Measurements from ENCODE around the gene ANKDD1A.

The ANKDD1A gene

DNA sequence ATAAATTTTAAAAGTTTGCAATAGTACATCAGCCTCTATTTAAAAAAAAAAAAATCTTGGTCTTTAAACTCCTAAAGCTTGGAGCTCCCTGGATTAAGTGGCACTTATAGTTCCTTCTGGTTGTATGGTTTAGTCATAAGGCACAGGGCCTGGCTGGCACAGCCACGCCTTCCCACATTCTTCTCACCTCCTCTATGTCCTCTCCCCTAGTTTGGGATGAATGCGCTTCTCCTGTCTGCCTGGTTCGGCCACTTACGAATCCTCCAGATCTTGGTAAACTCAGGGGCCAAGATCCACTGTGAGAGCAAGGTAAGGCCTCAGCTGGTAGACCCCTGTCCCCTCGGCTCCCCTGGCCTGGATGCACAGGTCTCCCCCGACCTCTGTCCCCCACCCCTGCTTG lies 10.0 kb downstream of the ANKDD1A start:
- no peak overlapping the region for H3K4me3 Mint-ChIP-seq
- H3K27me3 Mint-ChIP-seq, result peaks cover 8% of the 10 kb centered on the region
- CTCF ChIA-PET, result interaction anchor here (0.6 kb wide), 1 partner anchor 134 kb away, joined by 4 read pairs; no protein-coding TSS in a partner anchor
- H3K36me3 Mint-ChIP-seq, result no peaks in the 10 kb centered on the region
- H3K27ac Mint-ChIP-seq, result no peak overlapping the region
- peaks cover 3% of the 10 kb centered on the region for H3K4me1 Mint-ChIP-seq
- no peak for DNase-seq
- no peaks in the 10 kb centered on the region for H3K9me3 Mint-ChIP-seq

DNA sequence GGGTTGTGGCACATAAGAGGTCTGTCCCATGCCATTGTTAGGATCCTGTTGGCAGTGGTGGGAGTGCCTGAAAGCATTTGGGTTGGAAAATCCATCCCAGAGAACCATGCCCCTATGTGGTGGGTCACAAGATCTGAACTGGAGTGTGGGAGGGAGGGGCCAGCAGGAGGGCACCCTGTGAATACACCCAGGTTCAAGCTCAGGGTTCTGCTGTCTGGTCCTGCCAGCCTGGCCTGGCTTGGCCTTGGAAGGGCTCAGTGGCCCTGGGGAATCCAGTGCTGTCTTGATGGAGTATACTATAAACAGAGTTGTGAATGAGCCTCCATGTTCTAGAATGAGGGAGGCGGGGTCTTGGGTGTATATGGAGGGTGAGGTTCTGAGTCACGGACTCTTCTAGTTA lies 11.8 kb downstream of the ANKDD1A start:
- H3K4me3 Mint-ChIP-seq, result no peak overlapping the region
- H3K27me3 Mint-ChIP-seq, result peaks cover 8% of the 10 kb centered on the region
- H3K36me3 Mint-ChIP-seq, result peaks cover 2% of the 10 kb centered on the region
- H3K27ac Mint-ChIP-seq, result no peak overlapping the region
- CTCF ChIA-PET, result no interaction called here
- H3K4me1 Mint-ChIP-seq, result peaks cover 2% of the 10 kb centered on the region
- no peak for DNase-seq
- no peaks in the 10 kb centered on the region for H3K9me3 Mint-ChIP-seq

DNA sequence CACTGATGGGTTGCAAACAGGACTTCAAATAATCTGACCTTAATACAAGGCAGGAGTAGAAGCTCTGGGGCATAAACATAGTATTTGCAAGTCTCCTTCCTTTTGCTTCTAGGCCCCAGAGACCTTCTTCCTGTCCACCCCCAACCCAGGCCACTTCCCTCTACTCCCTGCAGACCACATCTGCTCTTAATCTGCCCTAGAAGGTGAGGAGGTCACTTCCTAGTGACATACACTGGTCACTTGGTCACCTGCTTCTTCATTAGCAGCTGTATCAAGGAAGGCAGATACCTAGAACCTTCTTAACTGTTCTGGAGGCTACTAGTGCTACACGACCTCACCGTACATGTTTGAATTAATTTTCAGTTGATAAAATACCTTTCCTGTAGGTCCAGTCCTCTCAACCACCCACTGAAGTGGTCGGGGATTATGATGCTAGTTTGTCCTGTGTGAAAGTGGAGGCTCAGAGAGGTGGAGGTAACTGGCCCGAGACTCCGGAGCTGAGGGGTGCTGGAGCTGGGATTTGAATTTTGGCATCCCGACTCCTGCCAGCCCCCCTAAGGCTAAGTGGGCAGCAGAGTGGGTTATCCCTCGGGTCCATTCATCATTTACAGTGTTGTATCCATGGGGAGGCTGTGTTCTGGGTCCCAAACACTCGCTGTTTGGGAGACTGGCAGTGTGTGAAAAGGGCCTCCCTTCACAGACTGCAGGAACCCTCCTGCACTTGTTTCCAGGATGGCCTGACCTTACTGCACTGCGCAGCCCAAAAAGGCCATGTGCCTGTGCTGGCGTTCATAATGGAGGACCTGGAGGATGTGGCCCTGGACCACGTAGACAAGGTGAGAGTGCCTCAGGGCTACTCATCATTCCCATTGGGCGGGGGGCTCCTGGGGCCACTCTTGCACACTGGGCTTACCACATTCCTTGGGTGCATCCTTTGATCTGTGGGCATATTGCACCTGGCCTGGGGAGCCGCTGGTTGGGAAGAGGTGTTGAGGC lies 13.9 kb downstream of the ANKDD1A start:
- peaks cover 2% of the 10 kb centered on the region for H3K36me3 Mint-ChIP-seq
- no peaks in the 10 kb centered on the region for H3K9me3 Mint-ChIP-seq
- no peak overlapping the region for H3K27ac Mint-ChIP-seq
- no peaks in the 10 kb centered on the region for H3K27me3 Mint-ChIP-seq
- DNase-seq, result no peak
- CTCF ChIA-PET, result no interaction called here
- H3K4me3 Mint-ChIP-seq, result no peak overlapping the region
- peaks cover 2% of the 10 kb centered on the region for H3K4me1 Mint-ChIP-seq

DNA sequence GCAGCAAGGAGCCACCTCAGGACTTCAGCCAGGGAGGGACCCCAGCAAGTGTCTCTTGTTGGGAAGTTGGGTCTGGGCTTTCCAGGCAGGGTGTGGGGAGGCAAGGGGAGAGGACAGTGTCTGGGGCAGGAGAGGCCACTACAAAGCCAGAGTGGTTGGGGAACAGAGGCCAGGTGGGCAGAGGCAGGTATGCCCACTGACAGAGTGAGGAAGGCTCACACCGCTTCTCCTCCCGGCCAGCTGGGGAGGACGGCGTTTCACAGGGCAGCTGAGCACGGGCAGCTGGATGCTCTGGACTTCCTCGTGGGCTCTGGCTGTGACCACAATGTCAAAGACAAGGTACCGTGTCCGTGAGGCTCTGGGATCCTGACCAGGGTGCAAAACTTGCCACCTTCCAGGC lies 15.0 kb downstream of the ANKDD1A start:
- H3K4me3 Mint-ChIP-seq, result no peak overlapping the region
- CTCF ChIA-PET, result no interaction called here
- no peaks in the 10 kb centered on the region for H3K9me3 Mint-ChIP-seq
- no peak for DNase-seq
- H3K27ac Mint-ChIP-seq, result no peak overlapping the region
- H3K4me1 Mint-ChIP-seq, result peaks cover 6% of the 10 kb centered on the region
- H3K36me3 Mint-ChIP-seq, result peaks cover 2% of the 10 kb centered on the region
- no peaks in the 10 kb centered on the region for H3K27me3 Mint-ChIP-seq

DNA sequence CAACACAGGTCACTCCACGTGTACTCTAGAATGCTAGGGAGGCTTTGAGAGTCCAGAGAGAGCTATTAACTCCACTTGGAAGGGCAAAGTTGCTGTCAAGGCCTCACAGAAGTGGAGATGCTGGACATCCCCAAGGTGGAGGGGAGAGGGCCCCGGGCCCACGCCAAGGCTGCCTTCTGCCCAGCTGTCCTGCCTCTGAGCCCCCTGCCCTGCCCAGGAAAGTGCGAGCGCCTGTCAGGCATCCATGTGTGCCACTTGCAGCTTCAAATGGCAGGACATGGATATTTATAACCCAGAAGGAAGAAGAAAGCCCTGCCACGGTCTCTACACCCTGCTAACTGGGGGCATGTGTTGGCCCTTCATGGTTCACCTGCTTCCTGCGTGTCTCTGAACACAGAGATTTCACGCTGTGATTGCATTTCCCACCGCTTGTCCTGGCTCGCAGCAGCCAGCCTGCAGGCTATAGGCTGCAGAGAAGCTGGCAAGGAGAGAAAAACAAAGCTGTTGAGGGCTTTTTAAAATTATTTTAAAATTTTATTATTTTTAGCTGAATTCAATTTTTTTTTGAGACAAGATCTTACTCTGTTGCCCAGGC lies 17.0 kb downstream of the ANKDD1A start:
- CTCF ChIA-PET, result interaction anchor here (0.8 to 1.0 kb wide), 2 partner anchors 13 to 21 kb away, joined by 3 read pairs; no protein-coding TSS in a partner anchor
- peaks cover 6% of the 10 kb centered on the region for H3K4me1 Mint-ChIP-seq
- H3K4me3 Mint-ChIP-seq, result no peak overlapping the region
- no peaks in the 10 kb centered on the region for H3K9me3 Mint-ChIP-seq
- H3K36me3 Mint-ChIP-seq, result peaks cover 3% of the 10 kb centered on the region
- H3K27ac Mint-ChIP-seq, result peak overlapping the region; percentile 66
- H3K27me3 Mint-ChIP-seq, result no peaks in the 10 kb centered on the region
- DNase-seq, result no peak

DNA sequence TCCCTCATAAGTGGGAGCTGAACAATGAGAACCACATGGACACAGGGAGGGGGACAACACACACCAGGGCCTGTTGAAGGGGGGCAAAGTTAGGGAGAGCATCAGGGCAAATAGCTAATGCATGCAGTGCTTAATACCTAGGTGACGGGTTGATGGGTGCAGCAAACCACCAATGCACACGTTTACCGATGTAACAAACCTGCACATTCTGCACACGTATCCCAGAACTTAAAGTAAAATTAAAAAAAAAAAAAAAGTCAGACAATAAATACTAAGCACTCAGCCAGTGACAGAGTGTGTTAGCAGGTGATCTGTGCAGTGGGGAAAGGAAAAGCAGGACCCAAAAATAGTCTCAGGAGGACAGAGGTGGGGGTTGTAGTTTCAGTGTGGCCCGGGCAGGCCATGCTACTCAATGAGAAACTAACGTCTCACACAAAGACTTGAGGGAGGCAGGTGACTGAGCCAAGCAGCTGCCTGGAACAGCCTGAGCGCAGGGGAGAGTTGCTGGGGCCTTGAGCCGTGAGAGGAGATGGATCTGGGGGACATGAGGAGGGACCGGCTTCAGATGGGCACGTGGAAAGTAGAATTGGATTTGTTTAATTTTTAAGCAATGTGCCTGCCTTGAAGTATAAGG lies 18.4 kb downstream of the ANKDD1A start:
- no peaks in the 10 kb centered on the region for H3K27me3 Mint-ChIP-seq
- no peak for DNase-seq
- CTCF ChIA-PET, result no interaction called here
- no peaks in the 10 kb centered on the region for H3K9me3 Mint-ChIP-seq
- H3K4me3 Mint-ChIP-seq, result no peak overlapping the region
- no peak overlapping the region for H3K27ac Mint-ChIP-seq
- H3K4me1 Mint-ChIP-seq, result peaks cover 6% of the 10 kb centered on the region
- H3K36me3 Mint-ChIP-seq, result peaks cover 7% of the 10 kb centered on the region

DNA sequence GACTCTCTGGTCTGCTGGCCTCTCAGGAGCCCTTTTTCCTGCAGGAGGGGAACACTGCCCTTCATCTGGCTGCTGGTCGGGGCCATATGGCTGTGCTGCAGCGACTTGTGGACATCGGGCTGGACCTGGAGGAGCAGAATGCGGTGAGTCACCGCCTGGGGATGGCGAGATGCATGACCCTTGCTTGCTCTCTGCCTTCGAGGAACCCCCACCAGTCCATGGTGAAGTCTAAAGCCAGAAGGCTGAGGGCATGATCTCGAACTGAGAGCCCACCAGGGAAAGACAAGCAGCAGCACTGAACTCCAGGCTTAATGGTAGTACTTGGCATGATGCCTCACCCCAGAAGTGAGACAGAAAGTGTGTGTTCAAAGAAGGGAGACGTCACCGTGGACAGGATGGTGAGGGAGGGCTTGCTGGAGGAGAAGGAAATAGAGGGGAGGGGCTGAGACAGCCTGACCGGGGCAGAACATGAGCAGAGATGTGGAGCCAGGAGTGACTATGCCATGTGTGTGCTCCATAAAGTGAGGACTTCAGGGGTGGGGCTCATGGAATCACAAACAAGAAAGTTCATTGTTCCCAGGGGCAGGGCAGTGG lies 19.2 kb downstream of the ANKDD1A start:
- no peak for DNase-seq

DNA sequence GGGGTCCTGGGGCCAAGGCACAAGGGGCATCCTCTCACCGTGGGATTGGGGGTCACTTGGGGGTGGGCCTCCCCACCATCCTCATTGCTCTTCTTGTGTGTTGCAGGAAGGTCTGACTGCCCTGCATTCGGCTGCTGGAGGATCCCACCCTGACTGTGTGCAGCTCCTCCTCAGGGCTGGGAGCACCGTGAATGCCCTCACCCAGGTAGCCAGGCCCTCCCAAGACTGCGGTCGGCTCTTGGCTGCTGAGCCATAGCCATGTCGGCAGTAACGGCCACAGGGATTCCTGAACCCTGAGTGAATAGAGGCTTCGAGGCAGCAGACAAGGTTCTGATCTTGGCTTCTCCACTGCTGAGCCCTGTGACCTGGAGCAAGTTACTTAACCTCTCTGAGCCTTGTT lies 19.7 kb downstream of the ANKDD1A start:
- Mint-ChIP-seq H3K9me3 (no peaks in the 10 kb centered on the region), H3K36me3 (peaks cover 7% of the 10 kb centered on the region), H3K27me3 (no peaks in the 10 kb centered on the region), H3K4me1 (peaks cover 6% of the 10 kb centered on the region), H3K4me3 (no peak overlapping the region), H3K27ac (no peak overlapping the region)
- CTCF ChIA-PET, result no interaction called here
- DNase-seq, result no peak

More for the DNA sequence above, 19.2 kb downstream of the ANKDD1A start:
- H3K36me3 Mint-ChIP-seq, result peaks cover 7% of the 10 kb centered on the region
- H3K9me3 Mint-ChIP-seq, result no peaks in the 10 kb centered on the region
- H3K4me3 Mint-ChIP-seq, result no peak overlapping the region
- no peaks in the 10 kb centered on the region for H3K27me3 Mint-ChIP-seq
- CTCF ChIA-PET, result no interaction called here
- H3K27ac Mint-ChIP-seq, result no peak overlapping the region
- H3K4me1 Mint-ChIP-seq, result peaks cover 6% of the 10 kb centered on the region

DNA sequence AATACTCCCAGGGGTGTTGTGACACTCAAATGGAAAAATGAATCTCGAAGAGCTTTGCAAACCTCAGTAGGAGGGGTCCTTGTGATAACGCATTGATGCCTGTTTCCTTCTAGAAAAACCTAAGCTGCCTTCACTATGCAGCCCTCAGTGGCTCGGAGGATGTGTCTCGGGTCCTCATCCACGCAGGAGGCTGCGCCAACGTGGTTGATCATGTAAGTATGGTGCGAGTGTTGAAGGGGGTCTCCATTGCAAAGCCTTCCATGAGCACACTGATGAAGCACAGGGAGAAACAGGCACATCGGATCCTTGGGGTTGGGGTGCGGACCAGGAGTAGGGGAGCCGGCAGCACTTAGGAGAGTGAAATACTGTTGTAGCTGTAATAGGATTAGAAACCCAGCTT lies 22.3 kb downstream of the ANKDD1A start:
- Mint-ChIP-seq H3K9me3 (no peaks in the 10 kb centered on the region), H3K4me1 (peaks cover 4% of the 10 kb centered on the region), H3K36me3 (peaks cover 5% of the 10 kb centered on the region), H3K4me3 (no peak overlapping the region), H3K27ac (no peak overlapping the region), H3K27me3 (no peaks in the 10 kb centered on the region)
- CTCF ChIA-PET, result interaction anchor here (0.9 kb wide), 1 partner anchor 110 kb away, joined by 3 read pairs; no protein-coding TSS in a partner anchor
- no peak for DNase-seq

DNA sequence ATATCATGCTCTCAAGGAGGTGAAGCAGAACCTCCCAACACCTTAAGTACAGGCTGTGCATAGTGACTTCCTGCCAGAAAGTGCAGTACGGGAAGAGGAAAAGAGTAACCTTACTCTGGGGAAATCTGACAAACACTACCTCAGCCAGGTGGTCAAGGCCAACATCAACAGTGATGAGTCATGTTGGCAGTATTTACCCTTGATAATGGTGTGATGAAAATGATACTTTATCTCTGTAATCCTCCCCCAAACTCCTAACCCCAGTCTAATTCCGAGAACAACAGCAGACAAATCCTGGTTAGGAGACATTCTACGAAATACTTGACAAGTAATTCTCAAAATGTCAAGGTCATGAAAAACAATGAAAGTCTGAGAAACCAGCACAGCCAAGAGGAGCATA lies 26.5 kb downstream of the ANKDD1A start:
- Mint-ChIP-seq H3K4me1 (no peaks in the 10 kb centered on the region), H3K36me3 (peaks cover 5% of the 10 kb centered on the region), H3K27ac (no peak overlapping the region), H3K4me3 (no peak overlapping the region), H3K27me3 (no peaks in the 10 kb centered on the region), H3K9me3 (no peaks in the 10 kb centered on the region)
- no peak for DNase-seq
- CTCF ChIA-PET, result no interaction called here

DNA sequence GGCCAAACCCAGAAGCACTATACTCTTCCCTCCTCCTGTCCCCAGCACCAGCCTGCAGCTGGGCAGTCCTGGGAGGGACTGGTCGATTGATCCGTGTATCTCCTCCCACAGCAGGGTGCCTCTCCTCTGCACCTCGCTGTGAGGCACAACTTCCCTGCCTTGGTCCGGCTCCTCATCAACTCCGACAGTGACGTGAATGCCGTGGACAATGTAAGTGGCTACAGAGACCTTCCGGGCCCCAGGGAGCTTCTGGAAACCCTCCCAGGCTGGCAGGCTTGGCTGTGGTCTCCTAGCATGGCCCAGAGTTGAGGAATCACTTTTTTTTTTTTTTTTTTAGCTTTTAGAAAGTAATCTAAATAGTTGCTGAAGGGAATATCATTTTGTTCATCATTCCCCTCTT lies 30.7 kb downstream of the ANKDD1A start:
- no peak for DNase-seq
- no peaks in the 10 kb centered on the region for H3K9me3 Mint-ChIP-seq
- CTCF ChIA-PET, result interaction anchor here (1.2 kb wide), 1 partner anchor 14 kb away, joined by 3 read pairs; no protein-coding TSS in a partner anchor
- H3K4me1 Mint-ChIP-seq, result no peaks in the 10 kb centered on the region
- peaks cover 4% of the 10 kb centered on the region for H3K27me3 Mint-ChIP-seq
- H3K27ac Mint-ChIP-seq, result no peak overlapping the region
- no peaks in the 10 kb centered on the region for H3K36me3 Mint-ChIP-seq
- H3K4me3 Mint-ChIP-seq, result no peak overlapping the region

DNA sequence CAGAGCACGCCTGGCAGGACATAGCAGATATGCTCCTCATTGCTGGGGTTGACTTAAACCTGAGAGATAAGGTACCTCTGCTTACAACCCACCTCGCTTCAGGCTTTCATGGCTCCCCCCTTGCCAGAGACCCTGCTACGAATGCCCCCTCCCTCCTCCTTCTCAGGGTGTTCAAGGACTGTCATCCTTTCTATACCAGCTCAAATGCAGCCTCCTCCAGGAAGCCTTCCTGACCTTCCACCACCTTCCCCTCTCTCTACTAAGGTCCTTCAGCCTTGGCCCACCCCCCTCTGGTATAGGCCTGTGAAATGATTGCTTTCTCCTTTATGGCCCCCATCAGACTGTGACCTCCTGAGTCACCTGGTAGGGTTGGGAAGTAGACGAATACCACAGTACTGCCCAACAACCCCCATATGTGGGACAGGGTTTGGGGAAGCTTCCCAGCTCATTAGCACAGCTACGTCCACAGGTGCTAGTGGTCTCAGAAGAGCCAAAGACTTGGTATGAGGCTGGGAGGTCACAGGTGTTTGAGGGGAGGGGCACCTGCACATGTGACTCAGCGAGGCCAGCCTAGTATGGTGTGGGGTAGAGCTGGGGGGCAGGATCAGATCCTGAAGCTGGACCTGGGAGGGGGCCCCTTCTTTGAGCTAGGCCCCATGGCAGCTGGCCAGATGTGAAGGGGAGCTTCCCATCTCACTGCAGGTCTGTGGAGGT lies 32.0 kb downstream of the ANKDD1A start:
- H3K36me3 Mint-ChIP-seq, result no peaks in the 10 kb centered on the region
- H3K4me1 Mint-ChIP-seq, result no peaks in the 10 kb centered on the region
- DNase-seq, result no peak
- peak overlapping the region; percentile 17 for H3K27ac Mint-ChIP-seq
- peaks cover 4% of the 10 kb centered on the region for H3K27me3 Mint-ChIP-seq
- CTCF ChIA-PET, result no interaction called here
- H3K9me3 Mint-ChIP-seq, result no peaks in the 10 kb centered on the region
- no peak overlapping the region for H3K4me3 Mint-ChIP-seq

DNA sequence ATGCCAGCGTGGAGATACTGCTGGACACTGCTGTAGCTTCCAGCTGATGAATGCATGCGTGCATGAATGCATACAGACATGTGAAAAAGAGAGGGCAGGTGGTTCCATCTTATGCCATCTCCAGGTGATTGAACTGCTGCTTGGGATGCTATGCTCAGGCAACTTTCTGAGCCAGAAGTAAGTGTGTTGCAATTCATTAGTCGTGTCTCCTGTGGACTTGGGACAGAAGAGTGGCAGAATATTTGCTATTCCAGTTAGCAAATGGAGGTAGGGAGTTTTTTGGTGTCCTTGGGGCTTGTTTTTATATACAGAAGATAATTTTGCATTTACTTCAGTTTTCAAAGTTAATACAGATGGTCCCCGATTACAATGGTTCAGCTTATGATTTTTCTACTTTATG lies 33.3 kb downstream of the ANKDD1A start:
- Mint-ChIP-seq H3K27ac (peak overlapping the region; percentile 16), H3K9me3 (no peaks in the 10 kb centered on the region), H3K4me1 (no peaks in the 10 kb centered on the region), H3K4me3 (no peak overlapping the region), H3K36me3 (no peaks in the 10 kb centered on the region), H3K27me3 (peaks cover 4% of the 10 kb centered on the region)
- DNase-seq, result no peak
- CTCF ChIA-PET, result interaction anchor here (0.6 kb wide), 1 partner anchor 735 kb away, joined by 3 read pairs; no protein-coding TSS in a partner anchor

Data from activated naive CD4-positive, alpha-beta T cell treated with anti-CD3 and anti-CD28 coated beads, Interleukin-2, amount 10 ng/mL, durations not matched to agents 7 days and 5 days (primary cell).